WERI-Rb-1 (cell line): ENCODE measurements around the gene ELANE.

Source experiments
- DNase-seq: peaks from one replicate; pipeline ENCODE4 v3.0.0-alpha.2; 2020
- H3K27ac ChIP-seq: fragments of 250-450 bp; sonication (Bioruptor Pico); 2 replicates; pipeline ENCODE4 v1.5.1; 2020; ENCODE audit warnings: mild to moderate bottlenecking, moderate library complexity
- H3K27me3 ChIP-seq: fragments of 250-450 bp; sonication (Bioruptor Pico); 2 replicates; pipeline ENCODE4 v1.5.1; 2021; ENCODE audit warnings: mild to moderate bottlenecking, low read depth, moderate library complexity; ENCODE audit not compliant: insufficient read depth, severe bottlenecking
- H3K36me3 ChIP-seq: fragments of 250-450 bp; sonication (Bioruptor Pico); 2 replicates; pipeline ENCODE4 v1.5.1; 2020; ENCODE audit warnings: mild to moderate bottlenecking, moderate library complexity
- H3K4me3 ChIP-seq: 2 replicates; pipeline ENCODE4 v1.5.1; 2011; ENCODE audit warnings: low read depth, mild to moderate bottlenecking, control low read depth, low read length
- H3K9me3 ChIP-seq: fragments of 250-450 bp; sonication (Bioruptor Pico); 2 replicates; pipeline ENCODE4 v1.5.1; 2021; ENCODE audit warnings: mild to moderate bottlenecking, moderate library complexity; ENCODE audit not compliant: severe bottlenecking
- TF ChIP-seq, protein P1 (sequence below): IDR thresholded peaks from 2 replicates; pipeline ENCODE4 v1.5.1; 2011; ENCODE audit warnings: low read depth, mild to moderate bottlenecking, control low read depth, inconsistent platforms, low read length

The ELANE gene

DNA sequence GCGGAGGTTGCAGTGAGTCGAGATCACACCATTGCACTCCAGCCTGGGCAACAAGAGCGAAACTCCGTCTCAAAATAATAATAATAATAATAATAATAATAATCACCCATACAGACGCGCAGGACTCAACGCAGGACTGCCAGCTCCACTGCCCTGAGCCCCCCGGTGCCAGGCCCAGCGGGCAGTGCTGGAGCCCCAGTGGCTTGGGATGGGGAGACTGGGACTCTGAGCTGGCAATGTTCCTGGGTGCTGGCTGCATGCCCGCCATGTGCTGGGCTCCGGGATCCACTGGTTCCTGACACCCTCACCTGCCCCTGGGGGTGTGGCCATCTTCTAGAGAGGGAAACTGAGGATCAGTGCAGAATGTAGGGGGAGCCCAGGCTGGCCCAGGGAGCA, 24.8 kb upstream of the ELANE start:
- Histone ChIP-seq H3K27me3 (no peaks in the 10 kb centered on the region), H3K27ac (no peak overlapping the region), H3K9me3 (no peaks in the 10 kb centered on the region), H3K36me3 (no peaks in the 10 kb centered on the region), H3K4me3 (no peak overlapping the region)
- TF ChIP-seq, protein P1, sequence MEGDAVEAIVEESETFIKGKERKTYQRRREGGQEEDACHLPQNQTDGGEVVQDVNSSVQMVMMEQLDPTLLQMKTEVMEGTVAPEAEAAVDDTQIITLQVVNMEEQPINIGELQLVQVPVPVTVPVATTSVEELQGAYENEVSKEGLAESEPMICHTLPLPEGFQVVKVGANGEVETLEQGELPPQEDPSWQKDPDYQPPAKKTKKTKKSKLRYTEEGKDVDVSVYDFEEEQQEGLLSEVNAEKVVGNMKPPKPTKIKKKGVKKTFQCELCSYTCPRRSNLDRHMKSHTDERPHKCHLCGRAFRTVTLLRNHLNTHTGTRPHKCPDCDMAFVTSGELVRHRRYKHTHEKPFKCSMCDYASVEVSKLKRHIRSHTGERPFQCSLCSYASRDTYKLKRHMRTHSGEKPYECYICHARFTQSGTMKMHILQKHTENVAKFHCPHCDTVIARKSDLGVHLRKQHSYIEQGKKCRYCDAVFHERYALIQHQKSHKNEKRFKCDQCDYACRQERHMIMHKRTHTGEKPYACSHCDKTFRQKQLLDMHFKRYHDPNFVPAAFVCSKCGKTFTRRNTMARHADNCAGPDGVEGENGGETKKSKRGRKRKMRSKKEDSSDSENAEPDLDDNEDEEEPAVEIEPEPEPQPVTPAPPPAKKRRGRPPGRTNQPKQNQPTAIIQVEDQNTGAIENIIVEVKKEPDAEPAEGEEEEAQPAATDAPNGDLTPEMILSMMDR, result no peak
- no peak for DNase-seq

DNA sequence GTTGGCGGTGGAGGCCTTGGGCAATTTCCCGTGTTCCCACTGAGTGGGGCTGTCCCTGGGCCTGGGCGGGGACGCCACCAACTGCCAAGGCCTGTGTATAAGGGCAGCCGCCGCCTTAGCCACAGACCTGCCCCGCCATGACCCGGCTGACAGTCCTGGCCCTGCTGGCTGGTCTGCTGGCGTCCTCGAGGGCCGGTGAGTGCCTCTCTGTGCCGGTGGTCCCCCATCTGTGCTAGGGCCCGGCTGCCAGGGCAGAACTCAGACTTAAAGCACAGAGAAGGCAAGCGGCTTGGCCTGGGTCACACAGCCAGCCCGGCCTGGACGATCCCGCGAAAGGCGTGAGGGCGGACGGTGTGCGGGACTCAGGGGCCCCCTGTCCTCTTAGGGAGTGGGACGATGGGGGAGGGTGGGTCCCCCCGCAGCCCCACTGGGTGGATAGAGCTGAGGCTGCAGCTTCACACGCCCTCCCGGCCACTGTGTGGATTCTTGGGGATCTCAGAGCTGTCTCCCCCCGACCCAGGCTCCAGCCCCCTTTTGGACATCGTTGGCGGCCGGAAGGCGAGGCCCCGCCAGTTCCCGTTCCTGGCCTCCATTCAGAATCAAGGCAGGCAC, 24.3 kb upstream of the ELANE start, which contains the start of gene AZU1:
Gene AZU1, plus strand, starts transcription at position 128 of the 612 bp plus-strand sequence. Its CDS starts 10 bp downstream, at position 138.
- Histone ChIP-seq H3K36me3 (no peaks in the 10 kb centered on the region), H3K4me3 (no peak within 1 kb of the TSS), H3K27ac (no peak within 1 kb of the TSS), H3K27me3 (no peaks in the 10 kb centered on the region), H3K9me3 (no peaks in the 10 kb centered on the region)
- TF ChIP-seq, protein P1, result no peak
- no peak for DNase-seq

DNA sequence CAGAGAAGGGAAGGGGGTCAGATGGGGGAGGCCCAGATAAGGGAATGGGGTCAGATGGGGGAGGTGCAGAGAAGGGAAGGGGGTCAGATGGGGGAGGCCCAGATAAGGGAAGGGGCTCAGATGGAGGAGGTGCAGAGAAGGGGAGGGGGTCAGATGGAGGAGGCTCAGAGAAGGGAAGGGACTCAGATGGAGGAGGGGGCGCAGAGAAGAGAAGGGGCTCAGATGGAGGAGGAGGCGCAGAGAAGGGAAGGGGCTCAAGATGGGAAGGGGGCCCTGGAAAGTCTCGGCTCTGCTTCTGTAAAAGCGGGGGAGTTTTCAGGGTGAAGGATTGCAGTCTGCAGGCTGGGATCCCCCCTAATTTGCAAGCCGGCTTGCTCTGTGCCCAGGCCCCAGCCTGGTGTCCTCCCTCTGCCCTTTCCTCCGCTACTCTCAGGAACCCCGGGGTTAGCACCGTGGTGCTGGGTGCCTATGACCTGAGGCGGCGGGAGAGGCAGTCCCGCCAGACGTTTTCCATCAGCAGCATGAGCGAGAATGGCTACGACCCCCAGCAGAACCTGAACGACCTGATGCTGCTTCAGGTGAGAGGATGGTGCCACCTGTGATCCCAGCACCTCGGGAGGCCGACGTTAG, 22.9 kb upstream of the ELANE start:
- DNase-seq, result no peak
- no peaks in the 10 kb centered on the region for H3K36me3 ChIP-seq
- no peaks in the 10 kb centered on the region for H3K9me3 ChIP-seq
- H3K27me3 ChIP-seq, result no peaks in the 10 kb centered on the region
- TF ChIP-seq, protein P1, result no peak
- H3K4me3 ChIP-seq, result no peak overlapping the region
- no peak overlapping the region for H3K27ac ChIP-seq

DNA sequence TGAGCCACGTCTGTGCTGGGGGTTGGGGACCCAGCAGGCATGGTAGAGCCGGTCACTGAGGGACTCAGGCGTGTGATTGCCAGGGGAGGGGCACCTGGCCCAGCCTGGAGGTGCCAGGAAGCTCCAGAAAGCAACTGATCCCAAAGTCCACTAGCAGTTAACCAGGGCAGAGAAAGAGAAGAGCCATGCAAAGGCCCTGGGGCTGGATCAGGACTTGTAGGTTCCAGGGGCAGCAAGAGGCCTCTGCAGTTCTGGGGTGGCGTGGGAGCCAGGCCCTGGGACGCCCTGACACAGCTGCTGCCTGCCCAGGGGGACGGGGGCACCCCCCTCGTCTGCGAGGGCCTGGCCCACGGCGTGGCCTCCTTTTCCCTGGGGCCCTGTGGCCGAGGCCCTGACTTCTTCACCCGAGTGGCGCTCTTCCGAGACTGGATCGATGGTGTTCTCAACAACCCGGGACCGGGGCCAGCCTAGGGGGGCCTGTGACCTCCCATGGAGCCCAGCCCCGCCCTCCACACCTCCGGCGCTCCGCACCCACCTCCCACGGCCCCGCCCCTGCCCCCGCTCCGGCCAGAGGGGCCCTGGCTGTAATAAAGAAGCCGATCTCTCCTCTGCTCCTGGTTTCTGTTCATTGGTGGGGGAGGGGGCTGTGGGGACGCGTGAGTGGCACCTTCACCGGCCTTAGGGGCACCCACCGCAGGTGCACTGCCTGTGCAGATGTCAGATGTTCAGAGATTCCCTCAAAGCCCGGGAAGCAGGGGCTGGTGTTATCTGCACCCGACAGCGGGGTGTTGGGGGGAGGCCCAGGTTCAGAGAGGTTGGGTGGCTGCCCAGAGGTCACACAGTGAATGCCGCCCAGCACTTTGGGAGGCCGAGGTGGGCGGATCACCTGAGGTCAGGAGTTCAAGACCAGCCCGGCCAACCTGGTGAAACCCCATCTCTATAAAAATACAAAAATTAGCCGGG, 20.4 kb upstream of the ELANE start:
- Histone ChIP-seq H3K36me3 (no peaks in the 10 kb centered on the region), H3K27me3 (no peaks in the 10 kb centered on the region), H3K9me3 (no peaks in the 10 kb centered on the region), H3K27ac (no peak overlapping the region), H3K4me3 (no peak overlapping the region)
- no peak for DNase-seq
- TF ChIP-seq, protein P1, result no peak

DNA sequence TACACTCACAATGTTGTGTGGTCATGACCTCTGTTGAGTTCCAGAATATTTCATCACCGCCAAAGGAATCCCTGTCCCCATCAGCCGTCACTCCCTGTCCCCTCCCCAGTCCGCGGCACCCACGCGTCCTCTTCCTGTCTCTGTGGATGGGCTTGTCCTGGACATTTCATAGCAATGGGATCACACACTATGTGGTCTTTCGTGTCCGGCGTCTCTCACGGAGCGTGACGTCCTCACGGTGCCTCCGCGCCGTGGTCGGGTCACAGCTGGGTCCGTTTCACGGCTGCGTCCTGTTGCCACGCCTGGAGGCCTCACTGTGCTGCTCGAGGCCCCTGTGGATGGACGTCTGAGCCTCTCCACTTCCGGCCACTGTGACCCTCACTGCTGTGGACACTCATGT, 17.9 kb upstream of the ELANE start:
- TF ChIP-seq, protein P1, result no peak
- Histone ChIP-seq H3K36me3 (no peaks in the 10 kb centered on the region), H3K9me3 (no peaks in the 10 kb centered on the region), H3K4me3 (no peak overlapping the region), H3K27me3 (no peaks in the 10 kb centered on the region), H3K27ac (no peak overlapping the region)
- no peak for DNase-seq
